ENCODE measurements around the gene SF3B3. TPM values are rescaled to one million over a fixed set of nuclear protein-coding genes. Genes with fewer than 3 reads are reported as not detected.
A peak's percentile ranks its signal among the peaks of the same experiment; 100 is the strongest.

SF3B3 gene
- total RNA-seq, 1 experiment from 2014 or later, result 253 TPM

- Histone ChIP-seq H3K9me3 (ENCODE audit: control insufficient read depth, insufficient read depth, low read depth, low read length) (no peaks in the 10 kb centered on the region), H3K27me3 (ENCODE audit: control insufficient read depth, insufficient read depth, low read length) (no peaks in the 10 kb centered on the region), H3K27ac (ENCODE audit: low read length) (no peak overlapping the region), H3K36me3 (ENCODE audit: control insufficient read depth, insufficient read depth, low read length) (no peaks in the 10 kb centered on the region), H3K4me1 (ENCODE audit: control insufficient read depth, insufficient read depth, low read length) (no peaks in the 10 kb centered on the region), H3K4me3 (ENCODE audit: low read depth in 2 of 2, low read length in 2 of 2) (no peak overlapping the region)
- POLR2A ChIA-PET, result no interaction called here
- TF ChIP-seq SIN3A (IDR thresholded peaks at IDR 0.05; ENCODE audit: borderline replicate concordance, insufficient read depth, low read depth, low read length), result no peak
- TF ChIP-seq, protein P1, sequence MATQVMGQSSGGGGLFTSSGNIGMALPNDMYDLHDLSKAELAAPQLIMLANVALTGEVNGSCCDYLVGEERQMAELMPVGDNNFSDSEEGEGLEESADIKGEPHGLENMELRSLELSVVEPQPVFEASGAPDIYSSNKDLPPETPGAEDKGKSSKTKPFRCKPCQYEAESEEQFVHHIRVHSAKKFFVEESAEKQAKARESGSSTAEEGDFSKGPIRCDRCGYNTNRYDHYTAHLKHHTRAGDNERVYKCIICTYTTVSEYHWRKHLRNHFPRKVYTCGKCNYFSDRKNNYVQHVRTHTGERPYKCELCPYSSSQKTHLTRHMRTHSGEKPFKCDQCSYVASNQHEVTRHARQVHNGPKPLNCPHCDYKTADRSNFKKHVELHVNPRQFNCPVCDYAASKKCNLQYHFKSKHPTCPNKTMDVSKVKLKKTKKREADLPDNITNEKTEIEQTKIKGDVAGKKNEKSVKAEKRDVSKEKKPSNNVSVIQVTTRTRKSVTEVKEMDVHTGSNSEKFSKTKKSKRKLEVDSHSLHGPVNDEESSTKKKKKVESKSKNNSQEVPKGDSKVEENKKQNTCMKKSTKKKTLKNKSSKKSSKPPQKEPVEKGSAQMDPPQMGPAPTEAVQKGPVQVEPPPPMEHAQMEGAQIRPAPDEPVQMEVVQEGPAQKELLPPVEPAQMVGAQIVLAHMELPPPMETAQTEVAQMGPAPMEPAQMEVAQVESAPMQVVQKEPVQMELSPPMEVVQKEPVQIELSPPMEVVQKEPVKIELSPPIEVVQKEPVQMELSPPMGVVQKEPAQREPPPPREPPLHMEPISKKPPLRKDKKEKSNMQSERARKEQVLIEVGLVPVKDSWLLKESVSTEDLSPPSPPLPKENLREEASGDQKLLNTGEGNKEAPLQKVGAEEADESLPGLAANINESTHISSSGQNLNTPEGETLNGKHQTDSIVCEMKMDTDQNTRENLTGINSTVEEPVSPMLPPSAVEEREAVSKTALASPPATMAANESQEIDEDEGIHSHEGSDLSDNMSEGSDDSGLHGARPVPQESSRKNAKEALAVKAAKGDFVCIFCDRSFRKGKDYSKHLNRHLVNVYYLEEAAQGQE (IDR thresholded peaks at IDR 0.05; ENCODE audit: insufficient read depth in 1 of 2, low read depth in 2 of 2, low read length in 1 of 2), result no peak
- no peak for TF ChIP-seq TCF7L2 (IDR thresholded peaks at IDR 0.05; ENCODE audit: low read depth, low read length)
- no peak for TF ChIP-seq POLR2AphosphoS5 (IDR thresholded peaks at IDR 0.05; ENCODE audit: low read depth, low read length)
- TF ChIP-seq CTCF (IDR thresholded peaks at IDR 0.05), result no peak
- ATAC-seq (no peak), DNase-seq (ENCODE audit: low read depth, low spot score) (no peak)
- CTCF ChIA-PET, result no interaction called here
- in situ Hi-C loops (cut with HindIII; ENCODE audit: low pct_unique_long_range_greater_than_20kb, low sequenced_read_pairs), result no loop called here
- BruUV-seq (replicated peaks), result no TSS peak
- intact Hi-C loops (cut with micrococcal nuclease; ENCODE audit: unreplicated experiment), result no loop called here
Observed at GRCh38 chr16:70600730-70601129, 77.1 kb downstream of the SF3B3 start.

DNA sequence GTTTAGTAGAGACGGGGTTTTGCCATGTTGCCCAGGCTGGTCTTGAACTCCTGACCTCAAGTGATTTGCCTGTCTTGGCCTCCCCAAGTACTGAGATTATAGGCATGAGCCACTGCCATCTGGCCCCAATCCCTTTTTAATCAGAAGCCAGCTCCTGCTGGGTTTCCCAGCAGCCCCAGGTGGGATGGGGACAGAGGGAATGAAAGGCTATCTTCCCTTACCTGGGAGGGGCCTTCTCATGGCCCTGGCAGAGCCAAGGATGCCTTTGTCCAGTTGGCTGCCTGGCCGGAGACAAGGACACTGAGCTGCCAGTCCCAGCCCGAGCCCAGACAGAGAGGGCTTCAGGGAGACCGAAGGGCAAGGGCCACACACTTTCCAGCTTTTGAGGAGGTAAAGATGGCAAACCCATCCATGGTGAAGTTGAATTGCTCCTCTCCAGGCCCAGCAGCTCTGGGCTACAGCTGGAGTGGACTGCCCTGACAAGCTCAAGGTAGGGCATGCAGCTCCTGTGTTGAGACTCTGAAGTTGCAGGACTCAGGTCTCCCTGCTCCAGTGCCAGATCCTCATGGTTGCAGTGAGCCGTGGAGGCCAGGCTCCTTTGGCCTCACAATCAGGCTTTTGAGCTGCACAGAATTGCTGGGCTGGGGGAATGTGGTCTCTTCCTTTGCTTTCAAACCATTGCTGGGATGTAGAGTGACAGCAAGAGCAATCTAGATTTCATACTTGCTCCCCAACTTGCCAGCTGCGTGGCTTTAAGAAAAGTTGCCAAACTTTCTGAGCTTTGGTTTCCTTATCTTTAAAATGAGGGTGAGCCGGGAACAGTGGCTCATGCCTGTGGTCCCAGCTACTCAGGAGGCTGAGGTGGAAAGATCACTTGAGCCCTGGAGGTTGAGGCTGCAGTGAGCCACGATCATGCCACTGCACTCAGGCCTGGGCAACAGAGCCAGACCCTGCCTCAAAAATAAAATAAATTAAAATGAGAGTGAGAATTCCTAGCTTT, 78.3 kb downstream of the SF3B3 start:
- ATAC-seq, result no peak; the same call in 1 of the 2 replicates
- H3K36me3 ChIP-seq (ENCODE audit: control insufficient read depth, insufficient read depth, low read length), result no peaks in the 10 kb centered on the region
- CTCF ChIA-PET, result interaction anchor here (0.7 kb wide), 1 partner anchor 86 kb away, joined by 3 read pairs; no protein-coding TSS in a partner anchor
- intact Hi-C loops (cut with micrococcal nuclease; ENCODE audit: unreplicated experiment) (no loop called here), in situ Hi-C loops (cut with HindIII; ENCODE audit: low pct_unique_long_range_greater_than_20kb, low sequenced_read_pairs) (no loop called here)
- no peaks in the 10 kb centered on the region for H3K4me1 ChIP-seq (ENCODE audit: control insufficient read depth, insufficient read depth, low read length)
- POLR2A ChIA-PET, result interaction anchor here (0.6 kb wide), 2 partner anchors 293 to 439 kb away, joined by 3 read pairs; no protein-coding TSS in a partner anchor
- TF ChIP-seq CTCF (IDR thresholded peaks at IDR 0.05), result no peak
- TF ChIP-seq TCF7L2 (IDR thresholded peaks at IDR 0.05; ENCODE audit: low read depth, low read length), result no peak
- no peak for TF ChIP-seq SIN3A (IDR thresholded peaks at IDR 0.05; ENCODE audit: borderline replicate concordance, insufficient read depth, low read depth, low read length)
- TF ChIP-seq, protein P1 (IDR thresholded peaks at IDR 0.05; ENCODE audit: insufficient read depth in 1 of 2, low read depth in 2 of 2, low read length in 1 of 2), result no peak
- no peak for TF ChIP-seq POLR2AphosphoS5 (IDR thresholded peaks at IDR 0.05; ENCODE audit: low read depth, low read length)
- no peaks in the 10 kb centered on the region for H3K9me3 ChIP-seq (ENCODE audit: control insufficient read depth, insufficient read depth, low read depth, low read length)
- DNase-seq (ENCODE audit: low read depth, low spot score), result no peak
- H3K27ac ChIP-seq (ENCODE audit: low read length), result peak overlapping the region; percentile 7; the same call in 1 of the 2 replicates
- BruUV-seq (replicated peaks), result no TSS peak
- H3K4me3 ChIP-seq (ENCODE audit: low read depth in 2 of 2, low read length in 2 of 2), result no peak overlapping the region
- no peaks in the 10 kb centered on the region for H3K27me3 ChIP-seq (ENCODE audit: control insufficient read depth, insufficient read depth, low read length)
